HG03520 (cell line): Measurements from ENCODE around the gene CASZ1.

ENCODE experiments used
- ATAC-seq: cut with Tn5 transposase; IDR thresholded peaks from one replicate; pipeline ENCODE4 v1.9.1; 2021; ENCODE audit warnings: mild to moderate bottlenecking, moderate library complexity; ENCODE audit not compliant: unreplicated experiment

Gene CASZ1

DNA sequence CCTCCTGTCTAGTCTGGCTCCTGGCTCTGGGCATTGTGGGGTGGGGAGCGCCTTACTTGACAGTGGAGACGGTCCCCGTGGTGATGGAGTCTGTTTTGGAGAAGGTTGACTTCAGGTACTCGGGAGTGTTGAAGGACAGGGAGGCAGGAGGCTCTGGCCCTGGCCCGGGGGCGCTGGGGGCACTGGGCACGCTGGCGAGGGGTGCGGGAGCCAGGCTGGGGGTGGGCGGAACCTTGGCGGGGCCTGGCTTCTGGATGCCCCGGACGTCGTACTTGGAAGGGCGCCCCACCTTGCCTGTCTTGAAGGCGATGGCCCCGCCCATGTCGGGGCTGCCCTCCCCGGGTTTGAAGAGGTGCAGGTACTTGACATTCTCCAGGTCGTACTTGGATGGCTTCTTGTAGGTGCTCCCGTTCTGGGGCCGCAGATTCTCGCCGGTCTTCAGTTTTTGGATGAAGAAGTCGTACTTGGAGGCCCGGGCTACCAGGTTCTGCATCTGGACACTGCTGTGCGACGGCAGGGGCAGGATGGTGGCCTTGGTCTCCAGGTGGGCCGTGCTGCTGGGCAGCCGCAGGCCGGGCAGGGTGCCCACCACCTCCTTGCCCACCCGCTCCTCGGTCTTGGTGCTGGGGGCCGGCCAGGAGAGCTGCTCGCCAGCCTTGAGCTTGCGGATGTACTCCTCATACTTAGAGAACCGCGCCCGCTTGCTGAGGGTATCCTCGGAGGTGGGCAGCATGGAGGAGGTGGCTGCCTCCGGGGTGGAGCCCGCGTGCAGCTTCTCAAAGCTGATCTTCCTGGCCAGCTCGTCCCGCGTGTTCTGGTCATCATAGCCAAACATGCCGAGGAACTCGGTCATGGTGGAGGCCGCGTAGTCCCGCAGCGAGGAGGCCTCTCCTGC, 136.6 kb downstream of the CASZ1 start:
- no peak for ATAC-seq

DNA sequence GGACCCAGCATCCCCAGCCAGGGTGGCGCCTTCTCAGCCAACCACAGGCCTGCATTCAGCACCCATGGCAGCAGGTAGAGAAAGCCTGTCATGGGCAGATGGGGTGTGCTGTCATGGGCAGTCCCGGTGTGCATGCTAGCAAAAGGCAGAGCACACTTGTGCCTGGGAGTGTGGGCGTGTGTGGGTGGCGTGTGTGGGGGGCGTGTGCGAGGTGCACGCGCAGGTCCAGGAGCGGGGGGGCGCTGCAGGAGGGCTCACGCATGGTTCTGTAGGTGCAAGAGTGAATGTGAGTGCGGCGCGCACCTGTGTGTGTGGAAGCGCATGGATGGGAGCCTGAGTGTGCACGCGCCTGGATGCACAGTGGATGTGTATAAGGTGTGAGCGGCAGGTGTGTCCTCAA, 137.2 kb downstream of the CASZ1 start:
- ATAC-seq: no peak

- ATAC-seq: no peak
Observed at GRCh38 chr1:10658396-10659066, 137.9 kb downstream of the CASZ1 start.

- ATAC-seq: no peak
Observed at GRCh38 chr1:10657088-10657847, 139.2 kb downstream of the CASZ1 start.

DNA sequence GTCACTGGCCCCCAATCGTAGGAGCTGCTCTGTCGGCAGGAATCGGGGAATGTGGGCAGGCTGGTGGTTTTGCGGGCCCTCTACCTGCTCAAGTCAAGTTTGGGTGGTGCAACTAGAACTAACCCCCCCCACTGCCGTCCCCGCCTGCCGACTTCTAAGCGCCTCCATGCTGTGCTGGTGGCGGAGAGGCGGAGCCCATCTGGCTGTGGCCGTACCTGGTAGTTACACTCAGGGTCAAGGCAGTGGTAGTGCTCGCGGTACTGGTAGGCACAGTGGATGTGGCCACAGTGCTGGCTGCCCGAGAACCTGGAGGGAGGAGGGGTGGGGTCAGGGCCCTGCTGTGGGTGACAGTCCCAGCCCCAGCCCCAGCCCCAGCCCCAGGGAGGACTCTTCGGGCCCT, 140.0 kb downstream of the CASZ1 start:
- ATAC-seq: no peak

- no peak for ATAC-seq
Observed at GRCh38 chr1:10655002-10655401, 141.4 kb downstream of the CASZ1 start.

DNA sequence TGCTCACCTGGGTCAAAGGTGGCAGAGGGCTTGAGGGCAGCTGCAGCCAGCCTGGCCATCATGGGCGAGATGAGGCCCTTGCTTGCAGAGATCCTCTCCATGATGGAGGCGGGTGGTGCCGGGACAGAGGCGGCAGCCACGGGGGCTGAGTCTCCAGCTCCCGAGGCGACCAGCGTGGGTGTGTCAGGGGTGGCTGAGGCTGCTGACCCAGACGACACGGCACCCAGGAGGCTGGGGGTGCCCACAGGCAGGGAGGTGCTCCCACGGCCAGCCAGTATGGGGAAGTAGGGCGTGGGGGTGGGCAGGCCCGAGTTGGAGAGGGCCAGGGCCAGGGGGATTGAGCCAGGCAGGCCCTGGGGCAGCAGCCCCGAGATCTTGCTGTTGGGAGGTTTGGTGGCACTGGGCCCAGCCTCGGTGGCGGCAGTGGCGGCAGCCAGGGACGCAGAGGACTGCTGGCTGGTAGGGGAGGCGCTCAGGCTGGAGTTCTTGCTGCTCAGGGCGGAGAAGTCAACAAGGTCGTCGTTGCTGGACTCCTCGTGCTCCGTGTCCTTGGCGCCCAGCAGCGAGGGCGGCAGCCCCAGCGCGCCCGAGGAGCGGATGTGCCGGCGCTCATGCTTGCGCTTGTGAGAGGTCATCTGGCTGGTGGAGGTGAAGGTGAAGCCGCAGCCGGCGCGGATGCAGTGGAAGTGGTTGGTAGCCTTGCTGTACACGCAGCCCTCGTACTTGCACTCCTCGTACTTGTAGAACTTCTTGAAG, 142.9 kb downstream of the CASZ1 start:
- no peak for ATAC-seq

DNA sequence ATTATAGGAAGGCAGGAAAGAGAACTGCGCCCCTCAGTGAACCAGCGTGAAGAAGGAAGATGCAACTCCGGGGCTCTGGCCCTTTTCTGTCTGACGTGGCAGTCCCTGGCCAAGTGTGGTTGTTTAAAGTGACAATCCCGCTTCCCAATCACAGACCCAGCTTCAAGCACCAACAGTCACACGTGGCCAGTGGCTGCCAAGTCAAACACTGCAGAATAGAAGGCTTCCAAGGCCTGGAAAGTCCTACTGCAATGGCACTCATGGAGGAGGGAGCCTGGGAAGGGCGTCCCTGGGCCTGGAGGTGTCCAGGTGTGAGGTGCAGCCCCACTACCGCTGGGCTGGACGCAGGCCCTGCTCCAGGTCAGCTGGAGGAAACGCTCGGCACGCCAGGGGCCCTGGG, 143.8 kb downstream of the CASZ1 start:
- no peak for ATAC-seq

- no peak for ATAC-seq
Observed at GRCh38 chr1:10651793-10652192, 144.7 kb downstream of the CASZ1 start.

GRCh38 chr1:10651389-10651766, 145.1 kb downstream of the CASZ1 start:
- no peak for ATAC-seq

- ATAC-seq: no peak
Observed at GRCh38 chr1:10650556-10651388, 145.7 kb downstream of the CASZ1 start.

- ATAC-seq: no peak
Observed at GRCh38 chr1:10649517-10650201, 146.8 kb downstream of the CASZ1 start.

DNA sequence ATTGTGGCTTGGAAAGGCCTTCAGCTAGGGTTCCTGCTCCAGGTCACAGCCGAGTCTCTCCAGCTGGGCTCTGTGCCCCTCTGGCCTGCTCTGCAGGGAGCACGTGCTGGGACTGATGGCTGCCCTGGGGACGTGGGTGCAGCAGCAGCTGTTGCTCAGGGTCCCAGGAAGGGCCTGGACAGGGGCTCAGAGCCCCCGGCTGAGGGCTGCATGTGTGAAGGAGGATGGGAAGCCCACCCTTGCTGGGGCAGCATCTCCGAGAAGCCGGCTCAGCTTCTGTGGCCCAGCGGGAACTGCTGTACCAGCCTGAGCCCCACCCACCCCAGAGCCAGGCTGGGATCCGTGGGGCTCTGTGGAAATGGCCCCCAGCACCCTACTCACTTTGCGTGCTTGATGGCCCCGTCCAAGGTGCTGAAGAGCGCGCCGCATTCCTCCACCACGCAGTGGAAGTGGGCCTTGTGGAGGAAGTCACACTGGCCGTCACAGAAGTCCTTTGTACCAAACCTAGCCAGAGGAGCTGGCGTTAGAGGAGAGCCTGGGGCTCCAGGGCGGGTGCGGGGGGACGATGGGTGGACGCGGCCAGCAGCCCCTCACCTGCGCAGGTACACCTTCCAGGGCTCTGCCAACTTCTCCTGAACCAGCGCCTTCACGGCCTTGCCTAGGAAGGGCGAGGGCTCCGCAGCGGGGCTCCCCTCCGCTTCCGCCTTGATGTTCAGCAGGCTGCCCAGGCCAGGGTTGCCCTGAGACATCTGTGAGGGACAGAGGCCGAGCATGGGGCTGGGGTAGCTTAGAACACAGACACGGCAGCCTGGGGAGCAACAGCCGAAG, 147.5 kb downstream of the CASZ1 start:
- ATAC-seq: no peak

GRCh38 chr1:10647414-10648170, 148.9 kb downstream of the CASZ1 start:
- no peak for ATAC-seq

- ATAC-seq: no peak
Observed at GRCh38 chr1:10646347-10646861, 150.0 kb downstream of the CASZ1 start.

GRCh38 chr1:10644307-10645128, 151.9 kb downstream of the CASZ1 start:
- ATAC-seq: no peak
